HepG2 (cell line): Measurements from ENCODE around the gene SPRED2. TPM values are rescaled to one million over a fixed set of nuclear protein-coding genes. Genes with fewer than 3 reads are reported as not detected.
A peak's percentile ranks its signal among the peaks of the same experiment; 100 is the strongest.

Source experiments
- ATRX ChIP-seq: sonication (generic); formaldehyde crosslinking; IDR thresholded peaks from 2 replicates; pipeline ENCODE4 v1.4.0; 2020; ENCODE audit warnings: missing genetic modification reagents, borderline replicate concordance
- ESRRA ChIP-seq: sonication (generic); formaldehyde crosslinking; IDR thresholded peaks from 2 replicates; pipeline ENCODE4 v1.5.1; 2020; ENCODE audit warnings: mild to moderate bottlenecking, low read depth, missing genetic modification reagents
- MBNL3 ChIP-seq: fragments of 250-450 bp; sonication (Bioruptor Pico); conservative IDR thresholded peaks from 2 replicates; pipeline ENCODE4 v1.8.0; 2022; ENCODE audit warnings: mild to moderate bottlenecking, inconsistent platforms
- MZF1 ChIP-seq: sonication (generic); formaldehyde crosslinking; IDR thresholded peaks from 2 replicates; pipeline ENCODE4 v1.8.1; 2023; ENCODE audit warnings: mild to moderate bottlenecking, missing genetic modification reagents, borderline replicate concordance
- NFIB ChIP-seq: sonication (generic); formaldehyde crosslinking; IDR thresholded peaks from 2 replicates; pipeline ENCODE4 v1.9.0; 2021; ENCODE audit warnings: missing genetic modification reagents, mild to moderate bottlenecking, borderline replicate concordance
- PLSCR1 ChIP-seq: sonication (generic); formaldehyde crosslinking; IDR thresholded peaks from 2 replicates; pipeline ENCODE4 v1.5.0; 2020; ENCODE audit warnings: missing genetic modification reagents, mild to moderate bottlenecking, borderline replicate concordance
- POLR2AphosphoS5 ChIP-seq: IDR thresholded peaks from 2 replicates; pipeline ENCODE4 v1.6.1; 2012; ENCODE audit warnings: low read depth, low read length
- SAP130 ChIP-seq: IDR thresholded peaks from 2 replicates; pipeline ENCODE4 v1.6.1; 2016; ENCODE audit warnings: low read depth
- SMC3 ChIP-seq: IDR thresholded peaks from 2 replicates; pipeline ENCODE4 v1.6.1; 2011; ENCODE audit warnings: low read length, improper control_type of control experiment
- SMYD3 ChIP-seq: sonication (generic); formaldehyde crosslinking; IDR thresholded peaks from 2 replicates; pipeline ENCODE4 v1.8.1; 2023; ENCODE audit warnings: mild to moderate bottlenecking, missing genetic modification reagents
- SOX6 ChIP-seq, 2 experiments: fragments of 450-650 bp in 1 of 2; sonication (generic) in 1 of 2; formaldehyde crosslinking in 1 of 2; IDR thresholded peaks; 2 replicates each; pipeline versions ENCODE4 v1.4.0 to v1.6.1; 2017 to 2020; ENCODE audit warnings: antibody characterized with exemption in 1 of 2, mild to moderate bottlenecking in 1 of 2, missing genetic modification reagents in 1 of 2
- ZMYM3 ChIP-seq: sonication (generic); formaldehyde crosslinking; IDR thresholded peaks from 2 replicates; pipeline ENCODE4 v1.5.1; 2020; ENCODE audit warnings: mild to moderate bottlenecking, missing genetic modification reagents
- ZNF354B ChIP-seq: sonication (generic); formaldehyde crosslinking; IDR thresholded peaks from 2 replicates; pipeline ENCODE4 v1.8.0; 2022; ENCODE audit warnings: mild to moderate bottlenecking, missing genetic modification reagents
- ZNF609 ChIP-seq: sonication (generic); formaldehyde crosslinking; IDR thresholded peaks from 2 replicates; pipeline ENCODE4 v1.4.0; 2020; ENCODE audit warnings: mild to moderate bottlenecking, missing genetic modification reagents, borderline replicate concordance
- polyA plus RNA-seq, 8 experiments: library from polyadenylated mRNA; depleted of rRNA in 3 of 8; stranded (reverse) in 7 of 8; unstranded in 1 of 8; fragments of >200 nt; fragmentation: Illumina TruSeq in 4 of 8; extraction: Trizol in 4 of 8; gene quantifications; 2 replicates each; pipeline versions ENCODE4 v1.2.1 to v1.2.3, GENCODE V29; 2011 to 2016; ENCODE audit warnings: low read depth in 4 of 8, missing spikeins in 1 of 8, mixed read lengths in 1 of 8; ENCODE audit not compliant: insufficient read depth in 1 of 8
- total RNA-seq, 5 experiments: library from RNA; depleted of rRNA; stranded (reverse); fragments of >200 nt; fragmentation: Illumina TruSeq; extraction: Trizol; gene quantifications; 2 replicates each; pipeline ENCODE4 v1.2.3, GENCODE V29; 2016; ENCODE audit warnings: low read depth in 1 of 5
- TF ChIP-seq, protein P1 (sequence below): sonication (generic); formaldehyde crosslinking; IDR thresholded peaks from 2 replicates; pipeline ENCODE4 v1.4.0; 2020; ENCODE audit warnings: missing genetic modification reagents
- TF ChIP-seq, protein P2 (sequence below): IDR thresholded peaks from 2 replicates; pipeline ENCODE4 v1.4.0; 2020; ENCODE audit warnings: mild to moderate bottlenecking, missing genetic modification reagents

SPRED2 gene
- total and polyA plus RNA-seq, 2 of the 13 experiments (the other 11 are each of a cell fraction or from before 2014, with no cell fraction given) = 13.0 to 37.0 TPM

- TF ChIP-seq, protein P1, sequence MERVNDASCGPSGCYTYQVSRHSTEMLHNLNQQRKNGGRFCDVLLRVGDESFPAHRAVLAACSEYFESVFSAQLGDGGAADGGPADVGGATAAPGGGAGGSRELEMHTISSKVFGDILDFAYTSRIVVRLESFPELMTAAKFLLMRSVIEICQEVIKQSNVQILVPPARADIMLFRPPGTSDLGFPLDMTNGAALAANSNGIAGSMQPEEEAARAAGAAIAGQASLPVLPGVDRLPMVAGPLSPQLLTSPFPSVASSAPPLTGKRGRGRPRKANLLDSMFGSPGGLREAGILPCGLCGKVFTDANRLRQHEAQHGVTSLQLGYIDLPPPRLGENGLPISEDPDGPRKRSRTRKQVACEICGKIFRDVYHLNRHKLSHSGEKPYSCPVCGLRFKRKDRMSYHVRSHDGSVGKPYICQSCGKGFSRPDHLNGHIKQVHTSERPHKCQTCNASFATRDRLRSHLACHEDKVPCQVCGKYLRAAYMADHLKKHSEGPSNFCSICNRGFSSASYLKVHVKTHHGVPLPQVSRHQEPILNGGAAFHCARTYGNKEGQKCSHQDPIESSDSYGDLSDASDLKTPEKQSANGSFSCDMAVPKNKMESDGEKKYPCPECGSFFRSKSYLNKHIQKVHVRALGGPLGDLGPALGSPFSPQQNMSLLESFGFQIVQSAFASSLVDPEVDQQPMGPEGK (CRISPR knock-in tag) = peak; percentile 9; the same call in 1 of the 2 replicates
- TF ChIP-seq ATRX (CRISPR knock-in tag) (no peak), NFIB (CRISPR knock-in tag) (no peak), POLR2AphosphoS5 (no peak; the same call in 1 of the 2 replicates), ZNF354B (CRISPR knock-in tag) (no peak), MBNL3 (CRISPR knock-in tag) (no peak), ESRRA (CRISPR knock-in tag) (no peak), MZF1 (CRISPR knock-in tag) (no peak), ZNF609 (CRISPR knock-in tag) (0 out of 2 replicates have a peak, but pooled peaks have one; percentile 4), ZMYM3 (CRISPR knock-in tag) (peak; percentile 1; the same call in 1 of the 2 replicates), SOX6 (IDR thresholded peaks at IDR 0.05) (no peak), SOX6 (CRISPR knock-in tag; IDR thresholded peaks at IDR 0.05) (peak; percentile 22; the same call in 1 of the 2 replicates), SAP130 (CRISPR knock-in tag) (no peak; the same call in 1 of the 2 replicates), SMYD3 (CRISPR knock-in tag) (0 out of 2 replicates have a peak, but pooled peaks have one; percentile 57), PLSCR1 (no peak), SMC3 (no peak)
- TF ChIP-seq, protein P2, sequence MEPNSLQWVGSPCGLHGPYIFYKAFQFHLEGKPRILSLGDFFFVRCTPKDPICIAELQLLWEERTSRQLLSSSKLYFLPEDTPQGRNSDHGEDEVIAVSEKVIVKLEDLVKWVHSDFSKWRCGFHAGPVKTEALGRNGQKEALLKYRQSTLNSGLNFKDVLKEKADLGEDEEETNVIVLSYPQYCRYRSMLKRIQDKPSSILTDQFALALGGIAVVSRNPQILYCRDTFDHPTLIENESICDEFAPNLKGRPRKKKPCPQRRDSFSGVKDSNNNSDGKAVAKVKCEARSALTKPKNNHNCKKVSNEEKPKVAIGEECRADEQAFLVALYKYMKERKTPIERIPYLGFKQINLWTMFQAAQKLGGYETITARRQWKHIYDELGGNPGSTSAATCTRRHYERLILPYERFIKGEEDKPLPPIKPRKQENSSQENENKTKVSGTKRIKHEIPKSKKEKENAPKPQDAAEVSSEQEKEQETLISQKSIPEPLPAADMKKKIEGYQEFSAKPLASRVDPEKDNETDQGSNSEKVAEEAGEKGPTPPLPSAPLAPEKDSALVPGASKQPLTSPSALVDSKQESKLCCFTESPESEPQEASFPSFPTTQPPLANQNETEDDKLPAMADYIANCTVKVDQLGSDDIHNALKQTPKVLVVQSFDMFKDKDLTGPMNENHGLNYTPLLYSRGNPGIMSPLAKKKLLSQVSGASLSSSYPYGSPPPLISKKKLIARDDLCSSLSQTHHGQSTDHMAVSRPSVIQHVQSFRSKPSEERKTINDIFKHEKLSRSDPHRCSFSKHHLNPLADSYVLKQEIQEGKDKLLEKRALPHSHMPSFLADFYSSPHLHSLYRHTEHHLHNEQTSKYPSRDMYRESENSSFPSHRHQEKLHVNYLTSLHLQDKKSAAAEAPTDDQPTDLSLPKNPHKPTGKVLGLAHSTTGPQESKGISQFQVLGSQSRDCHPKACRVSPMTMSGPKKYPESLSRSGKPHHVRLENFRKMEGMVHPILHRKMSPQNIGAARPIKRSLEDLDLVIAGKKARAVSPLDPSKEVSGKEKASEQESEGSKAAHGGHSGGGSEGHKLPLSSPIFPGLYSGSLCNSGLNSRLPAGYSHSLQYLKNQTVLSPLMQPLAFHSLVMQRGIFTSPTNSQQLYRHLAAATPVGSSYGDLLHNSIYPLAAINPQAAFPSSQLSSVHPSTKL (CRISPR knock-in tag) = no peak
Observed at GRCh38 chr2:65429786-65430602, 2.4 kb downstream of the SPRED2 start (continued).
